Measurements from ENCODE around the gene FAM222B. TPM values are rescaled to one million over a fixed set of nuclear protein-coding genes. Genes with fewer than 3 reads are reported as not detected.

The FAM222B gene
- total and polyA plus RNA-seq, 2 experiments from 2014 or later, result 63.7 to 78.5 TPM

DNA sequence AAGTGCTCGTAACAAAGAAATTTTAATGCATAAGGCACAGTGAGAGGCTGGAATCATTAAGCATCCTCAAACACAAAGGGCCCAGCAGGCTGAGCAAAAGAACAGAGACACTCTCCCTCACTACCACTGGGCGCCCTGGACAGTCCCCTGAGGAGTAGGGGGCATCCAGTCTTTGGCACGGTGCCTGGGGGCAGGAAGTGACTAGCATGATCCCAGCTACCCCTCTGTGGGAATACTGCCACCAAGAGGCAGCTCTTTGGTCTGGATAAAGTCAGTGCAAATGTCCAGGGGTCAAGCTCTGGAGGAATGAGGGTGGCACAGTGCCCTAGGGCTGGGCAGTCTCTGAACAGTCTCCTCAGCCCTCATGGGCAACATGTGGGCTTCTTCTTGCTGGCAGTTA lies 128.3 kb downstream of the FAM222B start:
- no peak overlapping the region for H2AFZ ChIP-seq
- peaks cover 13% of the 10 kb centered on the region; the same call in 1 of the 2 replicates for H3K36me3 ChIP-seq (ENCODE audit: insufficient read depth)
- TF ChIP-seq CTCF (conservative IDR thresholded peaks at IDR 0.05; ENCODE audit: low read depth in 2 of 2) (peak in 1 of 2 experiments; percentile 33; a peak in 2 of 4 replicates), JUNB (IDR thresholded peaks at IDR 0.05; ENCODE audit: unreplicated experiment) (no peak)
- Mint-ChIP-seq H3K4me1 (peaks cover 34% of the 10 kb centered on the region), H3K9me3 (no peaks in the 10 kb centered on the region), H3K27me3 (ENCODE audit: insufficient read depth, low read depth, poor library complexity) (peaks cover 26% of the 10 kb centered on the region), H3K27ac (no peak overlapping the region), H3K36me3 (ENCODE audit: low read depth) (peaks cover 45% of the 10 kb centered on the region), H3K4me3 (peak overlapping the region; percentile 48; the same call in 1 of the 3 replicates)
- peaks cover 48% of the 10 kb centered on the region for H3F3A ChIP-seq (replicated peaks; ENCODE audit: low read depth)
- no peaks in the 10 kb centered on the region for H3K27me3 ChIP-seq (ENCODE audit: insufficient read depth)
- H4K20me1 ChIP-seq (replicated peaks; ENCODE audit: insufficient read depth), result peaks cover 3% of the 10 kb centered on the region; the same call in 1 of the 2 replicates
- no peak for ATAC-seq
- DNase-seq (ENCODE audit: low spot score), result no peak
- no peaks in the 10 kb centered on the region for H3K9me2 ChIP-seq (ENCODE audit: insufficient read depth)
- H3K4me3 ChIP-seq, result no peak overlapping the region
- no peak overlapping the region for H3K27ac ChIP-seq (ENCODE audit: low read depth)
- no peak overlapping the region for H3K4me2 ChIP-seq
- H3K4me1 ChIP-seq (ENCODE audit: insufficient read depth), result peaks cover 24% of the 10 kb centered on the region
- peaks cover 35% of the 10 kb centered on the region for H3K79me2 ChIP-seq (replicated peaks; ENCODE audit: insufficient read depth)

GRCh38 chr17:28712705-28713415 lies 129.7 kb downstream of the FAM222B start:
- Histone ChIP-seq H2AFZ (no peak overlapping the region; the same call in 1 of the 2 replicates), H3K4me1 (ENCODE audit: insufficient read depth) (peaks cover 24% of the 10 kb centered on the region), H4K20me1 (replicated peaks; ENCODE audit: insufficient read depth) (peaks cover 5% of the 10 kb centered on the region; the same call in 1 of the 2 replicates), H3K4me3 (peak overlapping the region; percentile 72), H3K27ac (ENCODE audit: low read depth) (peak overlapping the region; percentile 99), H3K36me3 (ENCODE audit: insufficient read depth) (peaks cover 13% of the 10 kb centered on the region; the same call in 1 of the 2 replicates), H3K4me2 (peak overlapping the region; percentile 91), H3F3A (replicated peaks; ENCODE audit: low read depth) (peaks cover 48% of the 10 kb centered on the region), H3K27me3 (ENCODE audit: insufficient read depth) (no peaks in the 10 kb centered on the region), H3K79me2 (replicated peaks; ENCODE audit: insufficient read depth) (peaks cover 41% of the 10 kb centered on the region), H3K9me2 (ENCODE audit: insufficient read depth) (no peaks in the 10 kb centered on the region)
- Mint-ChIP-seq H3K36me3 (ENCODE audit: low read depth) (peaks cover 50% of the 10 kb centered on the region), H3K4me1 (peaks cover 31% of the 10 kb centered on the region), H3K4me3 (peak overlapping the region; percentile 97), H3K27ac (peak overlapping the region; percentile 86), H3K9me3 (no peaks in the 10 kb centered on the region), H3K27me3 (ENCODE audit: insufficient read depth, low read depth, poor library complexity) (peaks cover 20% of the 10 kb centered on the region)
- ATAC-seq, result no peak
- DNase-seq (ENCODE audit: low spot score), result no peak
- TF ChIP-seq STAT1 (IDR thresholded peaks at IDR 0.05; ENCODE audit: unreplicated experiment), result no peak
- TF ChIP-seq CREB1 (CRISPR knock-in tag; IDR thresholded peaks at IDR 0.05; ENCODE audit: low read depth), result no peak
- no peak for TF ChIP-seq ETS1 (IDR thresholded peaks at IDR 0.05)
- TF ChIP-seq REST (IDR thresholded peaks at IDR 0.05; ENCODE audit: unreplicated experiment), result no peak
- TF ChIP-seq POLR2AphosphoS5 (IDR thresholded peaks at IDR 0.05; ENCODE audit: low read depth), result no peak
- no peak for TF ChIP-seq NANOG (IDR thresholded peaks at IDR 0.05; ENCODE audit: borderline replicate concordance)
- no peak for TF ChIP-seq EZH2 (IDR thresholded peaks at IDR 0.05; ENCODE audit: low read depth, unreplicated experiment)
- no peak for TF ChIP-seq JUNB (IDR thresholded peaks at IDR 0.05; ENCODE audit: unreplicated experiment)
- TF ChIP-seq ZNF331 (CRISPR knock-in tag; IDR thresholded peaks at IDR 0.05; ENCODE audit: low read depth), result no peak
